CMK (cell line): ENCODE data around the gene TTBK1.

ENCODE experiments used
- DNase-seq: peaks from one replicate; pipeline ENCODE4 v3.0.0-alpha.2; 2010; ENCODE audit warnings: low read depth

Gene TTBK1

GRCh38 chr6:43242908-43243663, at the start of gene TTBK1:
Gene TTBK1 (plus strand): TSS chr6:43243481. CDS start chr6:43246661, 3,180 bp downstream.
- DNase-seq = no peak

GRCh38 chr6:43193929-43194328, 49.4 kb upstream of the TTBK1 start:
- no peak for DNase-seq

GRCh38 chr6:43196337-43196736, 46.9 kb upstream of the TTBK1 start:
- DNase-seq = no peak

GRCh38 chr6:43199912-43200311, 43.4 kb upstream of the TTBK1 start:
- DNase-seq = no peak

GRCh38 chr6:43200541-43200940, 42.7 kb upstream of the TTBK1 start:
- no peak for DNase-seq

- no peak for DNase-seq
Measured at GRCh38 chr6:43202451-43202850, 40.8 kb upstream of the TTBK1 start.

- no peak for DNase-seq
Measured at GRCh38 chr6:43203029-43203717, 40.1 kb upstream of the TTBK1 start.

GRCh38 chr6:43203718-43204095, 39.6 kb upstream of the TTBK1 start:
- no peak for DNase-seq

GRCh38 chr6:43204271-43205105, 38.8 kb upstream of the TTBK1 start:
- DNase-seq = no peak

- DNase-seq = no peak
Measured at GRCh38 chr6:43205849-43206248, 37.4 kb upstream of the TTBK1 start.

- no peak for DNase-seq
Measured at GRCh38 chr6:43207286-43207685, 36.0 kb upstream of the TTBK1 start.

- no peak for DNase-seq
Measured at GRCh38 chr6:43211955-43212354, 31.3 kb upstream of the TTBK1 start.

GRCh38 chr6:43213431-43213830, 29.9 kb upstream of the TTBK1 start:
- DNase-seq = no peak

GRCh38 chr6:43215066-43215465, 28.2 kb upstream of the TTBK1 start:
- DNase-seq = no peak

GRCh38 chr6:43216200-43216599, 27.1 kb upstream of the TTBK1 start:
- DNase-seq = no peak

GRCh38 chr6:43217351-43217750, 25.9 kb upstream of the TTBK1 start:
- DNase-seq = no peak

- DNase-seq = no peak
Measured at GRCh38 chr6:43219119-43219518, 24.2 kb upstream of the TTBK1 start.

GRCh38 chr6:43219814-43220213, 23.5 kb upstream of the TTBK1 start:
- no peak for DNase-seq

GRCh38 chr6:43220439-43220951, 22.8 kb upstream of the TTBK1 start:
- DNase-seq = no peak

GRCh38 chr6:43221046-43221972, 22.0 kb upstream of the TTBK1 start:
- DNase-seq = no peak

GRCh38 chr6:43222418-43223059, 20.7 kb upstream of the TTBK1 start:
- no peak for DNase-seq
